GM18907 (cell line): ENCODE data around the gene IBTK.
"Not testable (repeated sequence)": the region's sequence is repeated elsewhere in the genome, so short reads cannot be mapped to it uniquely, and the experiment has no call there.

Source experiments
- ATAC-seq: cut with Tn5 transposase; IDR thresholded peaks from one replicate; pipeline ENCODE4 v1.9.1; 2021; ENCODE audit warnings: mild to moderate bottlenecking, moderate library complexity; ENCODE audit not compliant: unreplicated experiment

IBTK gene, protein sequence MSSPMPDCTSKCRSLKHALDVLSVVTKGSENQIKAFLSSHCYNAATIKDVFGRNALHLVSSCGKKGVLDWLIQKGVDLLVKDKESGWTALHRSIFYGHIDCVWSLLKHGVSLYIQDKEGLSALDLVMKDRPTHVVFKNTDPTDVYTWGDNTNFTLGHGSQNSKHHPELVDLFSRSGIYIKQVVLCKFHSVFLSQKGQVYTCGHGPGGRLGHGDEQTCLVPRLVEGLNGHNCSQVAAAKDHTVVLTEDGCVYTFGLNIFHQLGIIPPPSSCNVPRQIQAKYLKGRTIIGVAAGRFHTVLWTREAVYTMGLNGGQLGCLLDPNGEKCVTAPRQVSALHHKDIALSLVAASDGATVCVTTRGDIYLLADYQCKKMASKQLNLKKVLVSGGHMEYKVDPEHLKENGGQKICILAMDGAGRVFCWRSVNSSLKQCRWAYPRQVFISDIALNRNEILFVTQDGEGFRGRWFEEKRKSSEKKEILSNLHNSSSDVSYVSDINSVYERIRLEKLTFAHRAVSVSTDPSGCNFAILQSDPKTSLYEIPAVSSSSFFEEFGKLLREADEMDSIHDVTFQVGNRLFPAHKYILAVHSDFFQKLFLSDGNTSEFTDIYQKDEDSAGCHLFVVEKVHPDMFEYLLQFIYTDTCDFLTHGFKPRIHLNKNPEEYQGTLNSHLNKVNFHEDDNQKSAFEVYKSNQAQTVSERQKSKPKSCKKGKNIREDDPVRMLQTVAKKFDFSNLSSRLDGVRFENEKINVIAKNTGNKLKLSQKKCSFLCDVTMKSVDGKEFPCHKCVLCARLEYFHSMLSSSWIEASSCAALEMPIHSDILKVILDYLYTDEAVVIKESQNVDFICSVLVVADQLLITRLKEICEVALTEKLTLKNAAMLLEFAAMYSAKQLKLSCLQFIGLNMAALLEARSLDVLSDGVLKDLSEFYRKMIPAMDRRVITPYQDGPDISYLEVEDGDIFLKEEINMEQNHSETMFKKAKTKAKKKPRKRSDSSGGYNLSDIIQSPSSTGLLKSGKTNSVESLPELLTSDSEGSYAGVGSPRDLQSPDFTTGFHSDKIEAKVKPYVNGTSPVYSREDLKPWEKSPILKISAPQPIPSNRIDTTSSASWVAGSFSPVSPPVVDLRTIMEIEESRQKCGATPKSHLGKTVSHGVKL (N-terminal part only)

DNA sequence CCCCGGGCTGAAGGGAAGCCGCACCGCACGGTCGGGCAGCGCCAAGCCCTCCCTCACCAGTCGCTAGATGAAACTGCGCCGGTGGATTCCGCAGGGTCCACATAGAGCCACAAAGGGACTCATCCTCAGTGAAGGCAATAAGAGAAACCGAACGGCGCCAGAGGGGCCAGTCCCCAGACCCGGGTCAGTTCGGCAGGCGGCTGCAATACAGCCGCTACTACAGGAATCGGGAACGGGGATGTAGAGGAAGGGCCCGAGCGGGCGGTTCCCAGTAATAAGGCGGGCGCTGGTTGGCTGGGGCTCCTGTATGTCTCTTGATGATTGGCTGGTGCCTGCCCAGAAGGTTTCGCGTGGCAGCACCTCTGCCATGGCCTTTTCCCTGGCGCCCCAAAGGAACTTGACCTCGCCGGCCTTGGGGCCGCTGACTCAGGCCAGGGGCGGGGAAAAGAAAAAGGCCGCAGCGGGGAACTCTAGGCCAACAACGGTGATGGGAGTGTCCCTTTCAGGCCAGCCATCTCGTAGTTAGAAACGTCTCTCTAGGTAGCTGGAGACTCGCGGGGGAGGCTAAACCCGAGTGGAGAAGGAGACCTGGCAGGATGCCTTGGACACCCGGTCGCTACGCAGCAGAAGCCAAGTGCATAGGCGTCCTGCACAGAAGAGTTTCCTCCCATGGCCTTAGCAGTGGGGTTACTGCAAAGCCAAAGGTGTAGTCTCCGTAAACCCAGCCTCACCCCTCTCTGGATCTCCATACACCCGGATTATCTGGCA is at the start of gene IBTK:
Gene IBTK (minus strand): TSS at position 240 of the 768 bp plus-strand sequence. CDS start 7,258 bp downstream, outside the sequence.
- peak; percentile 93 for ATAC-seq

DNA sequence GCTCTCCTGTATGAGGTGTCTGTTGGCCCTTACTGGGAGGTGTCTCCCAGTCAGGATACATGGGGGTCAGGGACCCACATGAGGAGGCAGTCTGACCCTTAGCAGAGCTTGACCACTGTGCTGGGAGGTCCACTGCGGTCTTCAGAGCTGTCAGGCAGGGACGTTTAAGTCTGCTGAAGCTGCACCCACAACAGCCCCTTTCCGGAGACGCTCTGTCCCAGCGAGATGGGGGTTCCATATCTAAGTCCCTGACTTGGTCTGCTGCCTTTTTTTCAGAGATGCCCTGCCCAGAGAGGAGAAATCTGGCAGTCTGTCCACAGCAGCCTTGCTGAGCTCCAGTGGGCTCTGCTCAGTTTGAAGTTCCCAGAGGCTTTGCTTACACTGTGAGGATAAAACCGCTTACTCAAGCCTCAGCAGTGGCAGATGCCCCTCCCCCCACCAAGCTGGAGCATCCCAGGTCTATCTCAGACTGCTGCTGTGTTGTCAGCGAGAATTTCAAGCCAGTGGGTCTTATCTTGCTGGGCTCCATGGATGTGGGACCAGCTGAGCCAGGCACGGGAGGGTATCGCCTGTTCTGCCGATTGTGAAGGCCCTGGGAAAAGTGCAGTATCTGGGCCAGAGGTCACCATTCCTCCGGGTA is 36.3 kb upstream of the IBTK start:
- ATAC-seq = no peak

DNA sequence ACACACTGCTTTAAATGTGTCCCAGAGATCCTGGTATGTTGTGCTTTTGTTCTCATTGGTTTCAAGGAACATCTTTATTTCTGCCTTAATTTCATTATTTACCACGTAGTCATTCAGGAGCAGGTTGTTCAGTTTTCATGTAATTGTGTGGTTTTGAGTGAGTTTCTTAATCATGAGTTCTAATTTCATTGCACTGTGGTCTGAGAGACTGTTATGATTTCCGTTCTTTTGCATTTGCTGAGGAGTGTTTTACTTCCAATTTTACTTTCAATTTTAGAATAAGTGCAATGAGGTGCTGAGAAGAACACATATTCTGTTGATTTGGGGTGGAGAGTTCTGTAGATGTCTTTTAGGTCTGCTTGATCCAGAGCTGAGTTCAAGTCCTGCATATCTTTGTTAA is 34.0 kb upstream of the IBTK start:
- ATAC-seq = not testable (repeated sequence)

DNA sequence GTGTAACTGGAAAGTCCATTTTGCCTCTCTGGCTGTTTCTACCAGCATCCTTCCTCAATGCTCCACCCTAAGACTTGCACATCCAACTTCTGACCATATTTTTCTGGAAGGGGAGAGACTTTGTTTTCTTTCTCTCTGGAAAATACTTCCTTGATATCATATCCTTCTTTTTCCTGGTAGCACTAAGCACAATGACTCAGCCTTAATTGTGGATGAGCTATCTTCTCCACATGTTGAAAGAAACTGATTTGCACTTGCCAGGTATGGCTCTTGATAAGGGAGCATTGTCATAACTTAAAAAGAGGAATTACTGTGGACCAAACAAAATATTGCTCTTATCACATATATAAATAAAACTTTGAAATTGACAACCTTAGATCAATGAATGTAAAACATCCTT is 30.1 kb upstream of the IBTK start:
- no peak for ATAC-seq

DNA sequence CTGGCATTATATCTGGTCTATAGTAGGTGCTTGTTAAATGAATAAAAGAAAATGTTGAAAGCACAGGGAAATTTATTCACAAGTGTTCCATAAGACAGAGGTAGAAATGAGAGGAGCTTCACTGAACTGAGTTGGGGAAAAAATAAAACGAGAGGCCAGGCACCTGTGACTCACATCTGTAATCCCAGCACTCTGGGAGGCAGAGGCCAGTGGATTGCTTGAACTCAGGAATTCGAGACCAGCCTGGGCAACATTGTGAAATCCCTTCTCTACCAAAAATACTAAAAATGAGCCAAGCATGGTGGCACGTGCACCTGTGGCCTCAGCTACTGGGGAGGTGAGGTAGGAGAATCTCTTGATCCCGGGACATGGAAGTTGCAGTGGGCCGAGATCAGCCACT is 28.1 kb upstream of the IBTK start:
- no peak for ATAC-seq

DNA sequence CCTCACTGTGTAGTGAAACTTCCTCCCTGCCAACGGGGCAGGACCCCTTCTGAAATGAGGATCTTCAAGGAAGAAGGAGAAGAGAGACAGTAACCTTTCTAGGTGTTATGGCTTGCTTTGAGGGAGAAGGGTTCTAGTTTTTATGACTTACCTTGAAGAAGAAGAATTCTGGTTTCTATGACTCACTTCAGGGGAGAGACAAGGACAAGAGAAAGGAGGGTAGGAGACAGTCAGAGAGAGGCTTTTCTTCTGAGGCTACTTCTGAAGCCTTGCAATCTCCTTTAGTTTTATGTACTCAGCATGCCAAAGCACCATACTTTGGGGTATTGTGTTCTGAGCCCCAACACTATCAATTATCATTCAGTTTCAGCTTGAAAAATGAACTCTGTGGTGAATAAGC is 25.8 kb upstream of the IBTK start:
- no peak for ATAC-seq

DNA sequence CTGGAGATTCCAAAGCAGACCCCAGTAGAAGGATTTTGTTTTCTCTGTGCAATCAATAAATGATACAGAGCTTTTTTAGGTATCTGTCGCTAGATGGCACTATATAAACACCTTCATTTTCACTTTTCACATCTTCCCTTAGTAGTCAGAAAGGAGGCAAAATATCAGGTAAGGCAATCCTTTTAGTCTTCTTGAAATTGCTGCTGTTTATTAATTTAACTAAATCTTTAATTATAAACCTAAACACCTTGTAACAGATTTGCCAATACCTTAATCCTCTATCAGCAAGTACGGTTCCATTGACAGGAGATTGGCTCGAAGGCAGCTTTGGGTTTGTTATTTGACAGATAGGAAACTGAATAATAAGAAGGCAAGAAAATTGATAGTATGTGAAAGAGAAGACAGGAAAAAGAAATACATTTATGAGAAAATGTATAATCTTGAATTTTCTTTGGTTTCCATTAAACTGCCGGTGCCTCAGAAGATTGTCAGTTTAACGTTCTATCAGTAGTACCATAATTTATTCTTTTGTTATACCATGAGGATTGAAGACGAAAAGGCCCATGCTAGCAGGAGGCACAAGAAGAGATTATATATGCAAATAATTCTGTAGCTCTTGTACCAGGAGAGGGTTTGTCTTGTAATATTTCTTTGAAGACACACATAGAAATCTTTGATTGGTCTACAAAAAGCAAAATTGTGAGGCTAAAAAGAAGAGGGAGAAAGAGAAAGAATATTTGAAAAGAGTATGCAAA is 23.5 kb upstream of the IBTK start:
- peak; percentile 68 for ATAC-seq

DNA sequence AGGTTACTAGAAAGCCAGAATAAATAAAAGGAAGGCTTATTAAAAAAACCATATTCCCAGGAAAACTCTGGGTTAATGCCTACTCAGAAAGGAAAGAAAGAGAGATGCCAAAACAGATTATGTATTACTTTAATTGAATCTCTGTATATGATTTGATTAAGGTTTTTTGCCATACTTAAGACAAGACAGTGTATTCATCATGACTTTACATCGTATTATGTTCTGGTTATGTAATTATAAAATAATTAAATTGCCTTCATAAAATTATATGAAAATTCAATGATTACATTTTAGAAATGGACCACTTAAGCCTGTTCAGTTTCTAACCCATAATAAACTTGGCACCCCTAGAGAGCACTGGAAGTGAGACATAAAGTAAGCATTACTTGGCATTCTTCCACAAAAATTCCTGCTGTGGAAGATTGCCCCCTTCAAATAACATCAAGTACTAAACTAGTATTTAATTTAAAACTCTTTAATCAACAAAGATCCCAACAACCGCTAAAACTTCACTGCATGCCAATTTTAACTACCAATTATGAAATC is 20.8 kb upstream of the IBTK start:
- ATAC-seq = no peak

DNA sequence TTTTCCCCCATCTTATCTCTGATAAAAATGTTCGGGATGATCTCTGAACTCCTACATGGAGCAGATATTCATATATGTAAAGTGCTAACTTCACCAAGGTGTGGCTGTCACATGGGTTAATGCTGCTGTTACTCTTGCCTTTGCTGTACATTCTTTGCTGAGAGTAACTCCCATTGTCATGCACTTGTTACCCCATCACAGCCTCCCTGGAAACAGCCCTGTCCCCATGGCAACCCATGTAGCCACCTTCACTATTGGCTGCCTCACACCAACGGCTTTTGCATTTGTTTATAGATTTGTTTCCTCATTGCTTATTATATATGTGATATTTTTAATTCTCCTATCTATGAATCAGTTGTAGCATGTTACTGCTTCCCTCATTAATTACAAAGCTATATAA is 17.3 kb upstream of the IBTK start:
- no peak for ATAC-seq

DNA sequence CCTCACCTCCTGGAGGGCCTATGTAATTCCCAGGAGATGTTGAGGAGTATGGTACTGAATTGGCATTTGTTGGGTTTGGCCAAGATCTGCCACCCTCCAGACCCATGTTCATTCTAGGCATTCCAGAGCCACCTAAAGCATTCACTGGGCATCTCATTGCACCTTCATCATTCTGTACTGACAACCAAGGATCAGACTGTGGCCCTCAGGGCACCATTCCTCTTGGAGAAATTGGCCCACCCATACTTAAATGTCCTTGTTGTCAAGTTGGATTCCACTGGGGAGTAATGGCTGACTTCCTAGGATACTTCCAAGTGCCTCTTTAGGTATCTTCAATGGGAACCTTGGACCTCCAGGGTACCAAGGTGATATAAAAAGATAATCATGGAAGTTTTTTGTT is 16.8 kb upstream of the IBTK start:
- no peak for ATAC-seq

DNA sequence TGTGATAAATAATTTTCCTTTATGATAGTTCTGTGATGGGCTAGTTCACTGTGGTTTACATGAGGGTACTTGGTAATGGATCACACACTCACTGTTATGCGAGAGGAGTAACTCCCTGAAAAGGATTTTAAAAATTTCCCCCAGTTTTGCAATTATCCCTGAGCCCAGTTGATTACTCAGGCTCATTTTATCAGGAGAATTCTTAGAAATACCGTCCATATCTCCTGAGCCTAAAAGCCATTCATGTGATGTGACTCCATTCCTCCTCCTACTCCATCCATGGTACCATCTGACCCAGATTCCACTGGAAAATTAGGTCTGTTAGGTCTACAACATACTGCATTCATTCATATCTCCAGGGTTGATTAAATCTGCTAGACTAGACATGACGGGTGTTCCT is 16.4 kb upstream of the IBTK start:
- no peak for ATAC-seq

DNA sequence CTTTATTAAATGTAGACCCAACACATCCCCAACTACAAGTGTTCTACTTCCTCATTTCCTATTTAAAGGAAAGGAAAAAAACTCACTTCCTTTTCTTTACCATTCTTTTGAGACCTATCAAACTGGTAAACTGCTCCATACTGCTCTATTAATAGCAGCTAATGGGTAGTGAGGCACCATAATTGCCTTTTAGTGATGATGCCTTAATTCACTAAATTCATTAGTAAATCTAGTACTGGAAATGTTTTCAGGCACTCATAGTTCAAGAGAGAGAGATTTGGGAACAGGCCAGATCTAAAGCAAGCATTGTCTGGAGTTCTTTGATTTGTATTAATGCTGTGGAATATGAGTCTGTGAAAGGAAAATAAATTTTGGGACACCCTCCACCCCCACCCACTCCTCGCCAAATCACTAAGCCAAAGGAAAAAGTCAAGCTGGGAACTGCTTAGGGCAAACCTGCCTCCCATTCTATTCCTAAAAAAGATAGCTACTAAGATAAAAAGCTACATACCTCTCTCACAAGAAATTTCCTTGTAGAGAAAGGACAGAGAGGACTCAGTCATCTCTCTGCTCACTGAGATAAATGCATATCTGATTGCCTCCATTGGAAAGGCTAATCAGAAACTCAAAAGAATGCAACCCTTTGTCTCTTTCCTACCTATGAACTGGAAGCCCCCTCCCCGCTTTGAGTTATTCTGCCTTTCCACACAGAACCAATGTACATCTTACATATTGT is 13.6 kb upstream of the IBTK start:
- ATAC-seq = no peak

DNA sequence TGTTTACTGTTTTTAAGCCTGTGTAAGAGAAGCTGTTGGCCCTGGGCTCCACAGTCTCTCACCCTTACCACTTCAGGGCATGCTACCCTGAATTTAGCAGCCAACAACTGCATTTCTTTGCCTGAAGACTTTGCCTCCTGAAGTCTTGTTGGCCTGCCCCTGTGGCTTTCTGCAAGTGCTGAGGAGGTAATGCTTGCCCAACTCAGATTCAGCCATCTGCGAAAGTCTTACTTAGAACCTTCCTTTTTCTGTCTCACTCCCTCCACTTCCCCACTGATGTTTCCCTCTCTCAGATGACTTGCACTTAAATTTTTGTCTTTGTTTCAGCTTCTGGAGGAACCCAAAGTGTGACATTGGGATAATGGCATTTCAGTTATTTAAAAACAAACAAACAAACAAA is 11.8 kb upstream of the IBTK start:
- ATAC-seq = no peak

DNA sequence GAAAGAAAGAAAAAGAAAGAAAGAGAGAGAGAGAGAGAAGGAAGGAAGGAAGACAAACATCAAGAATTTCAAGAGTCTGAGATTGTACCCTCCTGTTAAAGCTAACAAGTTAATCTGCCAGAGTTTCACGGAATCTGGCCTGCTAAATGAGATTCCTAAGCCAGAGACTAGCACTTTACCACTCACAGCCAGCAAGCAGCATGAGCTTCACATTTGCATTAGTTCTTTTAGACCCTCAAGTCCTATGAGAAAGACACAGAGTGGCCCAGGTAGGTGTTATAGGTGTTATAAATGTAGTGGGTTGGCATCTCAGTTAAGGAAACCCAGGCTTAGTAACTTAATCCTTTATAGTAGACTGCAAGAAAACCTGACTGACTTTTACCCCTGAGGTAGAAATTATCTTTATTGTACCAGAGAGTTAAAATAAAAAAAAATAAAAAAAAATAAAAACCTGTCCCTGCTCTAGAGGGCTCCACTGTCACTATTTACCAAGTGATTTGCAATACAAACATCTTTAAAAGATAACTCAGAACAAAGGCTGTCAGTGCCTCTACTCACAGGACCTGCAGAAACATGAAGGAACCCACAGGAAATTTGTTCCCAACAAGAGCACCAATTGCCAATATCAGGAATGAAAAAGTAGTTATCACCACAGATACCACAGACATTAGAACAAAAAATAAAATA is 9.7 kb upstream of the IBTK start:
- no peak for ATAC-seq

DNA sequence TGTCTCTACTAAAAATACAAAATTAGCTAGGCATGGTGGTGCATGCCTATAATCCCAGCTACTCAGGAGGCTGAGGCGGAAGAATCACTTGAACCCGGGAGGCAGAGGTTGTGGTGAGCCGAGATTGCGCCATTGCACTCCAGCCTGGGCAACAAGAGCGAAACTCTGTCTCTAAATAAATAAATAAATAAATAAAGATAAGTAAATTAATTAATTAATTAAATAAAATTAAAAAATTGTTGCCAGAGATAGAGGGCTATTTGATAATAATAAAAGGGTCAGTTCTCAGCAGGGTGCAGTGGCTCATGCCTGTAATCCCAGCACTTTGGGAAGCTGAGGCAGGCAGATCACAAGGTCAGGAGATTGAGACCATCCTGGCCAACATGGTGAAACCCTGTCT is 7.2 kb upstream of the IBTK start:
- ATAC-seq = not testable (repeated sequence)

DNA sequence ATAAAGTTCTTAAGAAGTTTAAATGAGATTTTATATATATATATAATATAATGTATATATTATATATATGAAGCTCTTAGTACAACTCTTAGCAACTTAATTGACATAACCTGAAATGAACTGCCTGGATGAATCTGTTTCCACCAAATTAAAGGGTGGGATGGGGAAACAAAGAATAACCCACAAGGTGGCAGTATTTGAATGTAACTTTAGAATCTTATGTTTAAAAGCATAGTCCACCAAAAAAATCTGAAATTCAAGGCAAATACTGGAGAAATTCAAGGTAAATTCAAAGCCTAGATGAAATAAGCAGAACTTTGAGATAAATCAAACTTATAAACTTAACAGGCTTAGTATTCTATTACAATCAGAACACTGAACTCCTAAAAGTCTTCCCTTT is 4.4 kb upstream of the IBTK start:
- ATAC-seq = no peak

DNA sequence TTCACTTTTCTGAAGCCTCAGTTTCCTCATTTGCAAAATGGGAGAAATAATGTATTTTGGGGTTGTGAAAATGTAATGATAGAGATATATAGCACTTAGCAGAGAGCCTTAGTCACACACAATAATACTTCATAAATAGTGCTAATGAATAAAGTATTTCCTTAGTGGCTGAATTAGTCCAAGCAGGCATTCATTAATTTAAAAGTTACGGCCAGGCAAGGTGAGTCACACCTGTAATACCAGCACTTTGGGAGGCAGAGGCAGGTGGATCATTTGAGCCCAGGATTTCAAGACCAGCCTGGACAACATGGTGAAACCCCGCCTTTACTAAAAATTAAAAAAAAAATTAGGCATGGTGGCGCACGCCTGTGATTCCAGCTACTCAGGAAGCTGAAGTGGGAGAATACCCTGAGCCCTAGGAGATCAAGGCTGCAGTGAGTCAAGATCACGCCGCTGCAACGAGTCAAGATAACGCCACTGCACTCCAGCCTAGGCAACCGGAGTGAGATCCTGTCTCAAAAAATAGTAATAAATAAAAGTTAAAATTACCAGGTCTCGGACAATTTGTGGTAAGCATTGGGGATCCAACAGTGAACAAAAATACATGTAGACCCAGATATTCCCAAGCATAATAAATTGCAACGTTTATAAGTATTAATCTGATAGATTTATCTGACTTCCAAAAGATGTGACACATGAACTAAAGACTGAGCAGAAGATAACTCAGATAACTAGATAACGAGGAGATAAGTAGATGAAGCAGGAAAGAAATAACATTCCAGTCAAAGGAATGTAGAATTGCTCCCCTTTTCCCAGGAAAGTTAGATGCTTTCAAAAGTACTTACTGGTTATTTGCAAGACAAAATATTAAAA is 2.1 kb upstream of the IBTK start:
- no peak for ATAC-seq
